IMR-90 (cell line): ENCODE measurements around the gene ANO4. TPM values are rescaled to one million over a fixed set of nuclear protein-coding genes. Genes with fewer than 3 reads are reported as not detected.

Source experiments
- ATAC-seq: fragments of 200-7000 bp; cut with Tn5 transposase; 2 replicates; pipeline ENCODE4 v1.9.1; 2020; ENCODE audit warnings: low read depth, mild to moderate bottlenecking, moderate library complexity
- BruUV-seq: library from RNA; stranded (reverse); fragments of 400-500 nt; replicated peaks from 2 replicates; lab custom pipeline; 2021; lab: Mats Ljungman, UMichigan
- CTCF ChIA-PET: fragments of 300-600 bp; formaldehyde crosslinking; extraction: SDS; loops from one replicate; lab custom pipeline; 2021; ENCODE audit warnings: antibody characterized with exemption; lab: Yijun Ruan, JAX
- POLR2A ChIA-PET: fragments of 300-600 bp; sonication (Branson Sonifier 250); formaldehyde crosslinking; loops from one replicate; lab custom pipeline; 2022; ENCODE audit warnings: antibody characterized with exemption; ENCODE audit not compliant: unreplicated experiment; lab: Charles Lee
- DNase-seq: peaks from one replicate; pipeline ENCODE4 v3.0.0; 2013
- H2AFZ ChIP-seq: replicated peaks from 2 replicates; pipeline ENCODE3; 2013; ENCODE audit warnings: low read length, mild to moderate bottlenecking; ENCODE audit not compliant: poor library complexity
- H2AK5ac ChIP-seq: 2 replicates; pipeline ENCODE4 v1.6.1; 2013; ENCODE audit warnings: low read depth, low read length, inconsistent platforms
- H2AK9ac ChIP-seq: replicated peaks from 2 replicates; pipeline ENCODE3; 2013; ENCODE audit warnings: mild to moderate bottlenecking, low read depth, low read length, moderate library complexity; ENCODE audit not compliant: poor library complexity
- H2BK120ac ChIP-seq: 2 replicates; pipeline ENCODE4 v1.6.1; 2013; ENCODE audit warnings: low read depth, low read length, inconsistent platforms
- H2BK15ac ChIP-seq: 3 replicates; pipeline ENCODE4 v1.6.1; 2013; ENCODE audit warnings: low read depth, low read length, inconsistent platforms
- H2BK20ac ChIP-seq: 2 replicates; pipeline ENCODE4 v1.6.1; 2013; ENCODE audit warnings: low read depth, mild to moderate bottlenecking, inconsistent platforms, low read length, moderate library complexity
- H2BK5ac ChIP-seq: 2 replicates; pipeline ENCODE4 v1.6.1; 2013; ENCODE audit warnings: mild to moderate bottlenecking, low read depth, low read length, inconsistent platforms; ENCODE audit not compliant: poor library complexity, severe bottlenecking
- H3K14ac ChIP-seq: replicated peaks from 2 replicates; pipeline ENCODE4 v1.6.1; 2013; ENCODE audit warnings: low read depth, low read length, inconsistent platforms
- H3K18ac ChIP-seq: 2 replicates; pipeline ENCODE4 v1.6.1; 2013; ENCODE audit warnings: low read depth, low read length, control low read depth
- H3K23ac ChIP-seq: 2 replicates; pipeline ENCODE4 v1.6.1; 2013; ENCODE audit warnings: low read depth, low read length, inconsistent platforms
- H3K27ac ChIP-seq: 2 replicates; pipeline ENCODE4 v1.5.1; 2013; ENCODE audit warnings: mild to moderate bottlenecking, control low read depth, low read length; ENCODE audit not compliant: insufficient read depth
- H3K27me3 ChIP-seq: 2 replicates; pipeline ENCODE4 v1.6.1; 2013; ENCODE audit warnings: low read length; ENCODE audit not compliant: control insufficient read depth, insufficient read depth
- H3K36me3 ChIP-seq: 2 replicates; pipeline ENCODE4 v1.6.1; 2013; ENCODE audit warnings: low read length, mixed read lengths; ENCODE audit not compliant: control insufficient read depth, insufficient read depth
- H3K4ac ChIP-seq: 2 replicates; pipeline ENCODE4 v1.6.1; 2013; ENCODE audit warnings: low read depth, low read length, inconsistent platforms
- H3K4me1 ChIP-seq: 2 replicates; pipeline ENCODE4 v1.6.1; 2013; ENCODE audit warnings: low read length, mixed read lengths; ENCODE audit not compliant: control insufficient read depth, insufficient read depth
- H3K4me2 ChIP-seq: 2 replicates; pipeline ENCODE4 v1.6.1; 2013; ENCODE audit warnings: low read depth, mild to moderate bottlenecking, control low read depth, low read length, moderate library complexity
- H3K4me3 ChIP-seq: 2 replicates; pipeline ENCODE4 v1.5.1; 2013; ENCODE audit warnings: low read depth, mild to moderate bottlenecking, control low read depth, low read length, moderate library complexity; ENCODE audit not compliant: insufficient read depth
- H3K56ac ChIP-seq: 2 replicates; pipeline ENCODE4 v1.6.1; 2013; ENCODE audit warnings: low read length, inconsistent platforms; ENCODE audit not compliant: insufficient read depth; ENCODE audit errors: extremely low read depth
- H3K79me1 ChIP-seq, 2 experiments: 2 replicates each; pipeline ENCODE4 v1.6.1; 2013; ENCODE audit warnings: low read length in 2 of 2, inconsistent platforms in 1 of 2, low read depth in 1 of 2
- H3K9ac ChIP-seq: 2 replicates; pipeline ENCODE4 v1.6.1; 2013; ENCODE audit warnings: low read depth, low read length, control low read depth
- H3K9me1 ChIP-seq: 2 replicates; pipeline ENCODE4 v1.6.1; 2013; ENCODE audit warnings: low read length, inconsistent platforms; ENCODE audit not compliant: insufficient read depth
- H3K9me3 ChIP-seq: 2 replicates; pipeline ENCODE4 v1.6.1; 2013; ENCODE audit warnings: low read length; ENCODE audit not compliant: control insufficient read depth, insufficient read depth
- H4K20me1 ChIP-seq: 2 replicates; pipeline ENCODE4 v1.6.1; 2013; ENCODE audit warnings: low read length, inconsistent platforms; ENCODE audit not compliant: insufficient read depth
- H4K5ac ChIP-seq: 2 replicates; pipeline ENCODE4 v1.6.1; 2013; ENCODE audit warnings: mild to moderate bottlenecking, low read depth, low read length, control low read depth
- H4K8ac ChIP-seq, 2 experiments: 2 replicates each; pipeline ENCODE4 v1.6.1; 2013; ENCODE audit warnings: low read depth in 2 of 2, low read length in 2 of 2, control low read depth in 1 of 2, inconsistent platforms in 1 of 2
- H4K91ac ChIP-seq: 2 replicates; pipeline ENCODE4 v1.6.1; 2013; ENCODE audit warnings: low read depth, low read length, inconsistent platforms; ENCODE audit not compliant: insufficient read depth
- CEBPB ChIP-seq: IDR thresholded peaks from 2 replicates; pipeline ENCODE4 v1.6.1; 2012; ENCODE audit warnings: low read depth, low read length, improper control_type of control experiment
- CTCF ChIP-seq: conservative IDR thresholded peaks from 2 replicates; pipeline ENCODE4 v1.5.1; 2012; ENCODE audit warnings: mild to moderate bottlenecking, low read depth, low read length, improper control_type of control experiment
- FOS ChIP-seq: fragments of 150-350 bp; IDR thresholded peaks from 2 replicates; pipeline ENCODE4 v1.6.1; 2016; ENCODE audit warnings: low read depth, low read length
- MXI1 ChIP-seq: IDR thresholded peaks from 2 replicates; pipeline ENCODE4 v1.6.1; 2012; ENCODE audit warnings: low read depth, mild to moderate bottlenecking, low read length, moderate library complexity, borderline replicate concordance
- RCOR1 ChIP-seq: IDR thresholded peaks from 2 replicates; pipeline ENCODE4 v1.6.1; 2012; ENCODE audit warnings: mild to moderate bottlenecking, low read length, improper control_type of control experiment; ENCODE audit not compliant: insufficient replicate concordance
- WGBS, 2 experiments: methylation state at CpG; one replicate each; pipeline versions ENCODE4 v1.1.5 to v1.1.7; 2013; ENCODE audit warnings: missing lambda C conversion rate in 2 of 2; ENCODE audit not compliant: insufficient read length in 1 of 2; ENCODE audit errors: extremely low coverage in 2 of 2; 5-methylcytosine and 5-hydroxymethylcytosine counted together
- dilution Hi-C: fragments of 300-500 bp; cut with HindIII; formaldehyde crosslinking; loops from one replicate; pipeline ENCODE4 v1.14.3; 2018; ENCODE audit warnings: low sequenced_read_pairs; ENCODE audit not compliant: unreplicated experiment
- in situ Hi-C: fragments of 300-500 bp; cut with MboI; formaldehyde crosslinking; loops from 3 replicates; pipeline ENCODE4 v1.14.3; 2019; ENCODE audit warnings: low sequenced_read_pairs, inconsistent platforms, mixed read lengths
- intact Hi-C: fragments of 100-400 bp; cut with micrococcal nuclease; formaldehyde crosslinking; loops from 2 replicates; pipeline ENCODE4 v1.10.0; 2022
- polyA plus RNA-seq, 3 experiments: library from polyadenylated mRNA; depleted of rRNA; stranded (reverse); fragments of >200 nt; gene quantifications; 2 replicates each; pipeline ENCODE4 v1.2.3, GENCODE V29; 2012; ENCODE audit warnings: low replicate concordance in 1 of 3
- total RNA-seq: library from RNA; depleted of rRNA; stranded (reverse); fragments of >200 nt; gene quantifications from 2 replicates; pipeline ENCODE4 v1.2.3, GENCODE V29; 2012

The ANO4 gene
- total and polyA plus RNA-seq, 2 of the 4 experiments (the other 2 are of a cell fraction): 4.7 to 10.2 TPM

GRCh38 chr12:100959481-100959880 lies 164.9 kb downstream of the ANO4 start:
- no peak overlapping the region for H4K91ac ChIP-seq
- TF ChIP-seq CTCF: no peak
- TF ChIP-seq FOS: peak; percentile 63; the same call in 1 of the 2 replicates
- peak; percentile 56; the same call in 1 of the 2 replicates for TF ChIP-seq CEBPB
- peak; percentile 76; the same call in 1 of the 2 replicates for TF ChIP-seq MXI1
- TF ChIP-seq RCOR1: no peak
- intact Hi-C loops: no loop called here
- WGBS, 2 experiments: no CpG with 5 or more reads among the region's 1 CpG
- no peak overlapping the region for H2AFZ ChIP-seq
- no peaks in the 10 kb centered on the region for H3K79me1 ChIP-seq
- H4K5ac ChIP-seq: no peak overlapping the region
- in situ Hi-C loops: no loop called here
- no peak overlapping the region for H4K8ac ChIP-seq
- no TSS peak for BruUV-seq
- H2BK20ac ChIP-seq: no peak overlapping the region
- H3K56ac ChIP-seq: no peak overlapping the region
- ChIA-PET POLR2A (no interaction called here), CTCF (no interaction called here)
- no peak overlapping the region for H3K14ac ChIP-seq
- no peak overlapping the region for H2BK120ac ChIP-seq
- H3K9me1 ChIP-seq: peaks cover 5% of the 10 kb centered on the region
- H3K27me3 ChIP-seq: no peaks in the 10 kb centered on the region
- no peak overlapping the region for H3K4me3 ChIP-seq
- dilution Hi-C loops: no loop called here
- DNase-seq (peak; percentile 83), ATAC-seq (peak; percentile 55)
- no peak overlapping the region for H2AK9ac ChIP-seq
- H3K18ac ChIP-seq: no peak overlapping the region
- no peak overlapping the region for H3K4ac ChIP-seq
- H2AK5ac ChIP-seq: 0 out of 2 replicates have a peak overlapping the region, but pooled peaks have one; percentile 14
- peaks cover 2% of the 10 kb centered on the region; the same call in 1 of the 2 replicates for H3K36me3 ChIP-seq
- H2BK5ac ChIP-seq: no peak overlapping the region
- H3K9ac ChIP-seq: no peak overlapping the region
- H3K23ac ChIP-seq: no peak overlapping the region
- H3K4me2 ChIP-seq: no peak overlapping the region
- no peaks in the 10 kb centered on the region for H3K9me3 ChIP-seq
- H3K4me1 ChIP-seq: peaks cover 6% of the 10 kb centered on the region
- H2BK15ac ChIP-seq: no peak overlapping the region
- H3K27ac ChIP-seq: no peak overlapping the region
- no peaks in the 10 kb centered on the region for H4K20me1 ChIP-seq
